ENCODE data around the gene CCDC40.
A peak's percentile ranks its signal among the peaks of the same experiment; 100 is the strongest.

The CCDC40 gene

DNA sequence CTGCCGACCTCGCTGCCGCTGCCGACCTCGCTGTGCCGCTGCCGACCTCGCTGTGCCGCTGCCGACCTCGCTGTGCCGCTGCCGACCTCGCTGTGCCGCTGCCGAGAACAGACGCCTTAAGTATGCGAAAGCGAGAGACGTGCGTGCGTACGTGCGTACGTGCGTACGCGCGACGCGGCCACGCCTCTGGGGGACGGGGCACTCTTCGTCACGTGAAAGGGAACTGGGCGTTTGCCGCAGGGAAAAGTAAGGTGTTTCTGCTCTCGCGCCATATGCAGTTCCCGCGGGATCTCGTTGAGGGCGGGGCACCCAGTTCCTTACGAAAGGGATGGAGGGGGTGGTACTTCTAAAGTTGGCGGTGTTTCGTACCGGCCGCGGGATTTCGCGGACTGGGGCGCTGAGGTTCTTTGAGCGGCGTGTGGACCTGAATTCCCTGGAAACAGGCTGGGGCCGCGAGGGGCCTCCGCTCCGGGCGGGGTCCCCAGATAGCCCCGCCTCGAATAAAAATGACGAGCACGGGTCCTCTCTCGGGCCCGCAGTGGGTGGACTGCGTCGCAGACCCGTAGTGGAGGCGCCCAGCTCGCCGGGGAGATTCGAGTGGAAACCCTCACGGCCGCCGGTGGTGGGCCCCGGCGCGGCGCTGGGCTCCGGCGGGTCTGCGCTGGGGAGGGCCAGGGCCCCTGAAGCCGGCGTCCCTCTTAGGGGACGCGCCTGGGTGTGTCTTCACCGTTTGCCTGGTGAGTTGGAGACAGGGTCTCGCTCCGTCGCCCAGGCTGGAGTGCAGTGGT, 110.8 kb downstream of the CCDC40 start, which contains the start of gene EIF4A3:
TSS of gene EIF4A3 (minus strand) at position 94 of the 788 bp plus-strand sequence. CDS start 167 bp downstream, outside the sequence.
- DNase-seq = peak; percentile 96
